GM12872 (cell line): ENCODE data around the gene C11orf52.

Source experiments
- CTCF ChIP-seq: IDR thresholded peaks from 3 replicates; pipeline ENCODE4 v1.5.1; 2011; ENCODE audit warnings: low read depth, mild to moderate bottlenecking, low read length, moderate library complexity; ENCODE audit not compliant: insufficient read depth

C11orf52 gene

GRCh38 chr11:111963931-111964340 is 45.2 kb downstream of the C11orf52 start:
- no peak for TF ChIP-seq CTCF

- no peak for TF ChIP-seq CTCF
Measured at GRCh38 chr11:111966678-111967077, 48.0 kb downstream of the C11orf52 start.

GRCh38 chr11:111967649-111968048 is 48.9 kb downstream of the C11orf52 start:
- no peak for TF ChIP-seq CTCF

GRCh38 chr11:111969344-111969743 is 50.6 kb downstream of the C11orf52 start:
- TF ChIP-seq CTCF, result no peak

- TF ChIP-seq CTCF, result no peak
Measured at GRCh38 chr11:111974446-111974845, 55.7 kb downstream of the C11orf52 start.

- no peak for TF ChIP-seq CTCF
Measured at GRCh38 chr11:111975076-111975806, 56.5 kb downstream of the C11orf52 start.

GRCh38 chr11:111976119-111976766 is 57.5 kb downstream of the C11orf52 start:
- TF ChIP-seq CTCF, result no peak
